Lung (tissue), 12 donors: ENCODE data around the gene CRABP2. TPM values are rescaled to one million over a fixed set of nuclear protein-coding genes. Genes with fewer than 3 reads are reported as not detected.

Source experiments
- ATAC-seq: fragments of 200-7000 bp; cut with Tn5 transposase; one replicate; pipeline ENCODE4 v1.9.1; 2020; ENCODE audit warnings: moderate number of reproducible peaks; ENCODE audit not compliant: insufficient read depth, low FRiP score
- DNase-seq, 3 donors: peaks; one replicate each; pipeline ENCODE4 v3.0.0-alpha.2; 2013 to 2017
- H3K27ac ChIP-seq, 2 donors: one replicate each; pipeline ENCODE4 v1.5.1; 2013; ENCODE audit warnings: mild to moderate bottlenecking in 2 of 2, moderate library complexity in 2 of 2, control low read depth in 1 of 2, inconsistent platforms in 1 of 2, low read depth in 1 of 2, low read length in 1 of 2
- H3K27me3 ChIP-seq, 3 donors: one replicate each; pipeline ENCODE4 v1.5.1; 2013; ENCODE audit warnings: low read length in 2 of 3; ENCODE audit not compliant: control insufficient read depth in 3 of 3, insufficient read depth in 3 of 3
- H3K36me3 ChIP-seq, 4 donors: one replicate each; pipeline ENCODE4 v1.5.1; 2013; ENCODE audit warnings: low read length in 4 of 4, mild to moderate bottlenecking in 1 of 4, moderate library complexity in 1 of 4; ENCODE audit not compliant: control insufficient read depth in 4 of 4, insufficient read depth in 4 of 4
- H3K4me1 ChIP-seq, 5 donors: one replicate each; pipeline ENCODE4 v1.5.1; 2013; ENCODE audit warnings: low read length in 5 of 5, mild to moderate bottlenecking in 2 of 5, moderate library complexity in 1 of 5; ENCODE audit not compliant: control insufficient read depth in 5 of 5, insufficient read depth in 5 of 5
- H3K4me3 ChIP-seq: one replicate; pipeline ENCODE4 v1.5.1; 2013; ENCODE audit warnings: mild to moderate bottlenecking, control low read depth, moderate library complexity
- H3K9ac ChIP-seq, 2 donors: one replicate each; pipeline ENCODE4 v1.5.1; 2013; ENCODE audit warnings: low read length in 2 of 2, control low read depth in 1 of 2; ENCODE audit not compliant: insufficient read depth in 1 of 2
- H3K9me3 ChIP-seq, 4 donors: one replicate each; pipeline ENCODE4 v1.5.1; 2013; ENCODE audit warnings: low read length in 3 of 4, mild to moderate bottlenecking in 1 of 4, moderate library complexity in 1 of 4; ENCODE audit not compliant: control insufficient read depth in 4 of 4, insufficient read depth in 3 of 4
- WGBS, 2 donors: extraction: QIAGEN DNeasy Blood & Tissue Kit; methylation state at CpG; one replicate each; pipeline ENCODE4 v1.1.7; 2013; 5-methylcytosine and 5-hydroxymethylcytosine counted together
- polyA plus RNA-seq, 2 donors: library from polyadenylated mRNA; stranded (reverse); fragments of 200-250 nt; gene quantifications; one replicate each; pipeline ENCODE4 v1.2.1, GENCODE V29; 2013
- total RNA-seq, 2 donors: library from RNA; depleted of rRNA in 1 of 2; stranded (reverse); fragments of >200 nt in 1 of 2; gene quantifications; one replicate each; pipeline ENCODE4 v1.2.1, GENCODE V29; 2014 to 2021
- TF ChIP-seq, protein P1 (sequence below): IDR thresholded peaks from 2 replicates; pipeline ENCODE4 v1.5.1; 2012; ENCODE audit warnings: mild to moderate bottlenecking; ENCODE audit errors: control extremely low read depth, extremely low read depth
- donor health status: control.
- donor health status: control.
- donor health status: Bipolar disorder and iron deficiency.
- donor health status: healthy.
- donor health status: DM: yes; HTN: yes; CAD: no.

Gene CRABP2
- total and polyA plus RNA-seq, 4 donors, result 1.3 to 13.6 (median 4.9) TPM

DNA sequence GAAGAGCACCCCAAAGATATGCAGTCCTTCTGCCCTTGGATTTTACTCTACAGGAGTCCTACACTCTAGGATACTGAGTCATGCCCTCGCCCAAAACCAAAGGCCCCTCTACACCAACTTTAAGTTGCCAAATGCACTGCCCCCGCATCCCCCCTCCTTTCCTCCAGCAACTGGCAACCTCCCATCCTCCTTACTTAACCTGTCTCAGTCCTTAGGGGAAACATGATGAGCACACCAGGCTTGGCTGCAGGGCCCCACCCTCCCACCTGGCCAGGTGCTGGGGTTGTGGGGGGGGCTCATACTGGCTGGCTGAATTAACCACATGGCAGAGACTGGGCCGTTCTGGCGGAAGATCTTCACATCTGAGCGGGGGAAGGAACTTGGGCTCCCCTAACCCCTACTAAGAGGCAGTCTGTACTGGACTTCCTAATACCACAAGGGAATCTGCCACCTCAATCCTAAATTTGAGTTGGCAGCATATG is 44.8 kb upstream of the CRABP2 start:
- peaks cover 0 to 7% (median 0%) of the 10 kb centered on the region in 4 donors for H3K36me3 ChIP-seq
- peak overlapping the region; percentile 92 to 93 for H3K27ac ChIP-seq
- DNase-seq (no peak), ATAC-seq (no peak)
- H3K9ac ChIP-seq, result peak overlapping the region; percentile 65 to 80
- WGBS, 2 donors, result 1 to 2% methylated on average over 5 of the region's 5 CpGs
- peak overlapping the region; percentile 83 for H3K4me3 ChIP-seq
- TF ChIP-seq, protein P1, sequence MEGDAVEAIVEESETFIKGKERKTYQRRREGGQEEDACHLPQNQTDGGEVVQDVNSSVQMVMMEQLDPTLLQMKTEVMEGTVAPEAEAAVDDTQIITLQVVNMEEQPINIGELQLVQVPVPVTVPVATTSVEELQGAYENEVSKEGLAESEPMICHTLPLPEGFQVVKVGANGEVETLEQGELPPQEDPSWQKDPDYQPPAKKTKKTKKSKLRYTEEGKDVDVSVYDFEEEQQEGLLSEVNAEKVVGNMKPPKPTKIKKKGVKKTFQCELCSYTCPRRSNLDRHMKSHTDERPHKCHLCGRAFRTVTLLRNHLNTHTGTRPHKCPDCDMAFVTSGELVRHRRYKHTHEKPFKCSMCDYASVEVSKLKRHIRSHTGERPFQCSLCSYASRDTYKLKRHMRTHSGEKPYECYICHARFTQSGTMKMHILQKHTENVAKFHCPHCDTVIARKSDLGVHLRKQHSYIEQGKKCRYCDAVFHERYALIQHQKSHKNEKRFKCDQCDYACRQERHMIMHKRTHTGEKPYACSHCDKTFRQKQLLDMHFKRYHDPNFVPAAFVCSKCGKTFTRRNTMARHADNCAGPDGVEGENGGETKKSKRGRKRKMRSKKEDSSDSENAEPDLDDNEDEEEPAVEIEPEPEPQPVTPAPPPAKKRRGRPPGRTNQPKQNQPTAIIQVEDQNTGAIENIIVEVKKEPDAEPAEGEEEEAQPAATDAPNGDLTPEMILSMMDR, result no peak
- no peaks in the 10 kb centered on the region for H3K27me3 ChIP-seq
- no peaks in the 10 kb centered on the region for H3K9me3 ChIP-seq
- H3K4me1 ChIP-seq, result peaks cover 9 to 52% (median 22%) of the 10 kb centered on the region in 5 donors

DNA sequence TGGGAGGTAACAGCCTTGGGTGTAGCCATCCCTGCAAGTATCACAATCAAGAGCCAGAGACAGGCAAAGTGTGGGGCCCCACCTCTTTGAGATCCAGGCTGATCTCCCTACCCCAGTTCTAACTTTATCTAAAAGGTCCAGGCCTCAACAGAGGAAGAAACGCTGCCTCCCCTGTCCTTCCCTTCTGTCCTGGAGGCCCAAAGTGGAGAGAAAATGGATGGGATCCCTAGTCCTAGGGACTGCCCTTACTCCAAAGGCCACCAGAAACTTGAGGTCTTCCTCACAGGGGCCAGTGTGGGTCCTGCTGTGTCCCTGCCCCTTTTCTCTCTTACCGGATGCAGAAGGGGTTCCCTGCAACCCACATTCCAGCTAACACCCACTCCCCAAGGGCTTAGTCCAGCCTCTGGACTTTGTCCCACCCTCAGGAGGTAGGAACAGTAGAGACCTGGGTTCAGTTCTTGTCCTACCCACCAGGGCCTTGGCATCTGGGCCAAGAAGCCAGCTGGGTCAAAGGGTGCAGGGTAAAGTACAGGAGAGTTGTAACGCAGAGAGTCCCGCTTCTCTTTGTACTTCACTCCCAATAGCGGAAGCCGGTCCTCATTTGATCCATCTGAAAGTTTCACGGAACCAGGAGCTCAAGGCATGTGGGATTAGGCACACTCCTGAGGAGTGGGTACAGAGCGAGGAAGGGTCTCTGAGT is 44.2 kb upstream of the CRABP2 start:
- Histone ChIP-seq H3K27me3 (no peaks in the 10 kb centered on the region), H3K27ac (peak overlapping the region; percentile 92 to 93), H3K9ac (peak overlapping the region in 1 of 2 donors; percentile 80), H3K36me3 (peaks cover 0 to 12% (median 3%) of the 10 kb centered on the region in 4 donors), H3K4me3 (peak overlapping the region; percentile 83), H3K9me3 (no peaks in the 10 kb centered on the region), H3K4me1 (peaks cover 9 to 52% (median 22%) of the 10 kb centered on the region in 5 donors)
- ATAC-seq (no peak), DNase-seq (no peak)
- WGBS, 2 donors, result 17 to 22% methylated on average over 8 of the region's 8 CpGs
- TF ChIP-seq, protein P1, result no peak

DNA sequence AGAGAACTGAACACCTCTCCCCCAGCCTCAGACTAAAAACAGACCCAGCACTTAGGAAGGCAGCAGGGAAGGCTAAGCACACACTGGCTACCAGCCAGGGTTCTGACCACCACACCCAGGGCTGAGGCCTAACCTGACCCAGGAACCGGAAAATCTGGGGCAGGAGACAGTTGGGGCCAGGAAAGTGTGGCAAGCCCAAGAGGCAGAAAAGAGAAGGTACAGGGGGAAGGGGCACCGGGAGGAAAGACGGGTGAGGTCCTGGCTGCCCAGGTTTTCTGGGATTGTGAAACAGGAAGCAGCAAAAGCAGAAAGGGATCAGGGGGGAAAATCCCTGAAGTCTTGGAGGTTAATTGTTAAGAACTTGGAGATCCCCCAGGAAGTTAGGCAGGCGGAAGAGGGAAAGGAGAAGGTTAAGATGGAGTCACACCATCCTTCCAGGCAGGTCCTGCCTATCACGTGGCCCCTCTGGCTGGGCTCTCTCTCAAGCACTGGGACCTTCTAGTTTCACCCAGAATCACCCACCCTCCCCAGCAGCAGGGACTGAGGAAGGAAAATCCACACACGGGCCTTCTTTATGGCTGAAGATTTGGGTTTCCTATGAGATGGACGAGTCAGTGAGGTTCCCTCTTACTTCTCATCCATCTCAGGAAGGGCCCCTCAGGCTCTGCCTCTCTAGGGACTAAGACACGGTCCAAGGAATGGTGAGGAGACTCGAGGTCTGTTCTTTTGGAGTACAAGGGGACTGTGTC is 43.5 kb upstream of the CRABP2 start:
- peak overlapping the region; percentile 51 to 80 for H3K9ac ChIP-seq
- WGBS, 2 donors, result 3 to 4% methylated on average over 9 of the region's 9 CpGs
- H3K9me3 ChIP-seq, result no peaks in the 10 kb centered on the region
- H3K4me1 ChIP-seq, result peaks cover 9 to 52% (median 22%) of the 10 kb centered on the region in 5 donors
- H3K4me3 ChIP-seq, result peak overlapping the region; percentile 16
- H3K36me3 ChIP-seq, result peaks cover 0 to 12% (median 8%) of the 10 kb centered on the region in 4 donors
- peak overlapping the region; percentile 92 to 93 for H3K27ac ChIP-seq
- H3K27me3 ChIP-seq, result no peaks in the 10 kb centered on the region
- TF ChIP-seq, protein P1, result no peak
- DNase-seq (peak; percentile 32 to 63 (median 42)), ATAC-seq (peak; percentile 3)
